ENCODE results near the gene SORCS2.
A peak's percentile ranks its signal among the peaks of the same experiment; 100 is the strongest.

Gene SORCS2

DNA sequence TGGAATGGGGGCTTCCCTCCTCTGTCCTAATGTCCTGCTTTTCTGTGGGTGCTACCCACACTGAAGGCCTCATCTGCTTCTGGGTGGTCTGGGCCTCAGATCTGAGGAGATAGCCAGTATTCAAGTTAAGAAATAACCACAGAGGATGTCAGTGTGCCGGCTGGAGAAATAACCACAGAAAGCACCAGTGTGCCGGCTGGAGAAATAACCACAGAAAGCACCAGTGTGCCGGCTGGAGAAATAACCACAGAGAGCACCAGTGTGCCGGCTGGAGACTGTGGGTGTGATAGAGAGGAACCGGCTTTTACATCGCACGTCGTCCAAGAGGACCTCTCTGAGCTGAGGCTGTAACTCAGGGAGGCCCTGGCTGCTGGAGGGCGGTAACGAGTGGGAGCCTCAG lies 308.1 kb downstream of the SORCS2 start:
- no peak for DNase-seq

- no peak for DNase-seq
Measured at GRCh38 chr4:7501314-7501713, 309.0 kb downstream of the SORCS2 start.

DNA sequence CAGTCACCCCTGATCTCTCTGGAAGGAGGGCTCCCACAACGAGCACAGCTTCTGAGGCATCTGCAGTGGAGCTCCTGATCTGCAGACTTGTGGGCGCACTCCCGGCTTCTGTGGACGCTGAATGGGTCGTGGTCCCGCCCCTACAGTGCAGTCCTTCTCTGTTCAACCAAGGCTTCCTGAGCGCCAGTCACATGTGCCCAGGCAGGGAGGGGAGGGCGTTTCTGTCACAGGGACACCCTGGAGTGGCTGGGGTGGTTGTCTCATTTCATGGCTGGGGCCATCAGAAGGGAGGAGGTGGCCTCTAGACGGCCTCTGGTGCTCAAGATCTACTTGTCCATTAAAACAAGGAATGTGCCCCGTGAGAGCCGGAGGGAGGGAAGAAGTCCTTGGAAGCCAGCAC lies 309.5 kb downstream of the SORCS2 start:
- no peak for DNase-seq

DNA sequence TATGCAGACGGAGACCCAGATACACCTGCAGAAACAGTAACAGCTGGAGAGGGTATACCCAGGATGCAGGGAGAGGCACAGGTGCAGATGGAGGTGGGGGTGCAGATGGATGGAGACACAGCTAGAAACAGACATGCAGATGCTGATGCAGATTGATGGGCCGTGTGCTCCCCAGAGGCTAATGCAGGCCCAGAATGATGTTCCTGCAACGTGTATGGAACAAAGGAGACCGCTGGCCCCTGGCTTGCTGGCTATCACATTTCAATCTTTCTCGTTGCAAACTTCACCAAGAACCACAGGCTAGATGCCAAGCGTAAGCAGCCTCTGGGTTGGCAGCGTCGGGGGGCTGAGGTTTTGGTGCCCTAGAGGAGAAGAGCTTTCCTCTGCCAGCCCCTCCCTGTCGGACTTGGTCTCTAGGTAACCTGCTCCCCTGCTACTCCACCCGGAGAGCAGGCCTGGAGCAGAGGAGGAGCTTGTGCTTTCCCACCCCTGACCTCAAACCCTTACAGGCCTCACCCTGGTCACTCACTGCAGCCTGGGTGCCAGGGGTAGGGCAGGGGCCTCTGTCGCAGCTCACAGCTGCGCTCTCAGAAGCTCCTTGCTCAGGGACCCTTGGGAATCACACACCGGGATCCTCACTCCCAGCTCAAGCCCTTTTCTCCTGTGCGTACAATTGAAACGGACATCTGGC lies 311.4 kb downstream of the SORCS2 start:
- no peak for DNase-seq

DNA sequence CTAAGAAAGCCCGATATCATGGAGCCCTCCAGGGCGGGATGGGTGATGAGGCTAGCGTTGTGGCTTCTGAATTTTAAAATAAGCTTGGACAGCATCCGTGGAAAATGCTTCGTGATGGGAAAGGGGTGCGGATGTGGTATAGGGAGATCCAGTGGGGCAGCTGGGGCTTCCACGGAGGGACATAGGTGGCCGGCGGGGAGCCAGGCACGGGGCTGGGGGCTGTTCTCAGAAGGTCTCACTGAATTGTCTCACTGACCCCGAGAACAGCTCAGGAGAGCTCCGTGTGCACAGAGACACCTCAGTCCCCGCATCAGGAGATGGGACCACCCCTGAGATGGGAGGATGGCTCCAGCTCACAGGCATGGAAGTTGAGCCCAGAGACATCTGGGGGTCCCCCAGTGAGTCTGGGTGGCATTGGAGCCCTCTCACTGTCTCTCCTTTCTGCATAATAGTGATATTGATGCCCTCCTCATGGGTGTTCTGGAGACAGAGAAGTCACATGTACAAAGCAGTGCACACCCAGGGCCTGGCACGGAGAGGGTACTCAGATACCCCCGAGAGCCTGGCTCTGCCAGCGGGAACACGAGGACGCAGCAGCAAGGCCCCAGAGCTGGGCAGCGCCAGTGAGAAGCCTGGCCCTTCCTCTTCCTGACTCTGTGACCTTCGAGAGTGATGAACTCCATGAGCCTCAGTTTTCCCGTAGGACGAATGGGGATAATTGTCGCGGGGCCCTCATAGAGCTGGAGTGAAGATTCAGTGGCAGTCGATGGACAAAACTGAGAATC lies 313.0 kb downstream of the SORCS2 start:
- no peak for DNase-seq

- DNase-seq = peak; percentile 19
Measured at GRCh38 chr4:7506119-7506518, 313.8 kb downstream of the SORCS2 start.

DNA sequence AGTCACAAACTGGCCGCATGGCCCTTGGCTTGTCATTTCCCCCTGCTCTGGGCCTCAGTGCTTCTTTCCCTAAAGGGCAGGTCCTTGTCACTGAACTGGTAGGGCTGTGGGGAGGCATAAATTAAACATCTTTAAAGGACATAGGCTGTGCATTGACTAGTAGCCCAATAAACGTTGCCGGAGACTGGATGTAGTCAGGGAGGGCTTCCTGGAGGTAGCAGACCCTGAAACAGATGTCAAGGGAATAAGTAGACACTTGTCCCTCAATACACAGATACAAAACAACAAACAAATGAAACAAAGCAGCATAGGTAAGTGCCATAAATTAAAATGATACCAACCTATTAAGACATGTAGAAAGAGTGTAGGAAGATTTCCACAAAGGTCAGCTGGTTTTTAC lies 314.2 kb downstream of the SORCS2 start:
- no peak for DNase-seq

GRCh38 chr4:7507381-7507780 lies 315.0 kb downstream of the SORCS2 start:
- DNase-seq = peak; percentile 55

DNA sequence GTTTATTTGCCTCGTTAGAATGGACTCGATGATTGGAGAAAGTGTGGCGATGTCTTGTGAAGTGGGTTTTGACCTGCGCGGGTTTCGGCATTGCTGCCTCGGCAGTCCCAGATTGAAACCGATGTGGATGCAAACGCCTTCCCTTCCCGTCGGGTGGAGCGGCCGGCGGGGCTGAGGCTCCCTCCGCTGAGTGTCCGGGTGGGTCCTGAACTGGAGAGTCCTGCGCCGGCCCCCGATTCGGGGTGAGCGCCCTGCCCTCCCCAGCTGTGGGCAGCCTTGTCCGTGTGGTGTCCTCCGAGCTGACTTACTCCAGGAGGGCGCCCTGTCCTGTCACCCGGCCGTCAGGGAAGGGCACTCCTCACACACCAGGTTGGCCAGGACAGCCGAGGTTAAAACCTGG lies 317.7 kb downstream of the SORCS2 start:
- DNase-seq = no peak

DNA sequence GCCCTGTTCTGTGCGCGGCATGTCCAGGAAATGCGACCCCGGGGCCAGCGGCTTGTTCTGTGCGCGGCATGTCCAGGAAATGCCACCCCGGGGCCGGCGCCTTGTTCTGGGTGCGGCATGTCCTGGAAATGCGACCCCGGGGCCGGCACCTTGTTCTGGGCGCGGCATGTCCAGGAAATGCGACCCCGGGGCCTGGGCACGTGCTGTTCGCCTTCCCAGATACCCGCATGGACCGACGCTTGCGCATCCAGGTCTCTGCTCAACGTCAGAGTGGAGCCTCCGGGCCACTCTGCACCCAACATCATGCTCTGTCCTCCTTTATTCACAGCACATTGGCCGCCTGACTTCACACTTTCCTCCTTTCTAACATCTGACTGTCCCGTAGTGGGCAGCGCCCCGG lies 318.2 kb downstream of the SORCS2 start:
- no peak for DNase-seq

DNA sequence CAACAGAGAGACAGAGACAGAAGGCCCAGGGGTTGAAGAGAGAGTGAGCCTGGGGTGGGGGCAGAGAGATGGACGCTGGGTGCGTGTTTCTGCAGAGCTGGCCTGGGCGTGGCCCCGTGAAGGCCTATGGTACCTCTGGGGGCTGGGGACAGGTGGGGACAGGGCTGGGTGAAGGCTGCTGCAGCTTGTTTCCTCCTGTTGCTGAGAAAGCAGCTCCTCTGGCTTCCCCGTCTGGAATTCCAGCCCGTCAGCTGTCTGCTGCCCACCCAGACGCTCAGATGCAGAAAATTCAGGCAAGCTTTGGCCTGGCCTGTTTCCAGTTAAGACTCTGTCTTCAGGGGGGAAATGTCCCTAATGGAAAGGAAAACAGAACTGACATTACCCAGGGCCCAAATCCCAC lies 319.2 kb downstream of the SORCS2 start:
- DNase-seq = peak; percentile 10

- DNase-seq = no peak
Measured at GRCh38 chr4:7512428-7512827, 320.1 kb downstream of the SORCS2 start.

GRCh38 chr4:7512946-7513345 lies 320.6 kb downstream of the SORCS2 start:
- no peak for DNase-seq

DNA sequence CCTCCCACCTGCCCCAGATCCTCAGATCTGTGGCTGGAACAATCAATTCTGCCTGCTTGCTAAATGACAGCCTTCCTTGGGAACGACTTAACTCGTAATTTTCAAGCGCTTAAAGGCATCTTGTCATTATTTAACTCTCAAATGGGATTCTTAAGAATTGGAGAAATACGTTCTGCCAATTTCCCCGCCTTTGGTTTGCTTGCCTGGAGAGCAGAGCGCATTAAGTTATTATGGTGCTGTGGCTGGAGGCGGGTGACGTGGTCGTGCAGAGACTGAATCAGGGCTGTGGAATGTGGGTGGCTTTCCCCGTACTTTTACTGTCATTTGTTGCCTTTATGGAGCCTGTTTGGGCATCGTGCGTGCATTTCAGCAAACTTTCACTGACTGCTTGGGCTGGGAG lies 321.3 kb downstream of the SORCS2 start:
- DNase-seq = peak; percentile 79

DNA sequence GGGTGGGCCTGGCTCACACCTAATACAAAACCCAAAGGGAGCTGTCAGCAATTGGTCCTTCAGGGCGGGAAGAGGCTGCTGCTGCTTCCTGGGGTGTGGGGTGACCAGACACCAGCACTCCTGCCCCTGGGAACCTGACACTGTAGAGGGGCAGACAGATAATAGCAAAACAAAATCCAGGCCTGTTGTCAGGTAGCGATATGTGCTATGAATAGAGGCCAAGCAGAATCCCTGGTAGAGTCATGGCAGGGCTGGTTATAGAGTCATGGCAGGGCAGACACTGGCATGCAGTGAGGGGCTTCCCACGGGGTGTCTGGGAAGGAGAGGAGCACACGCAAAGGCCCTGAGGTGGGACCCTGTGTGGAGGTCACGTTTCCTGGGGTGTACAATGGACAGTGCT lies 321.9 kb downstream of the SORCS2 start:
- no peak for DNase-seq

DNA sequence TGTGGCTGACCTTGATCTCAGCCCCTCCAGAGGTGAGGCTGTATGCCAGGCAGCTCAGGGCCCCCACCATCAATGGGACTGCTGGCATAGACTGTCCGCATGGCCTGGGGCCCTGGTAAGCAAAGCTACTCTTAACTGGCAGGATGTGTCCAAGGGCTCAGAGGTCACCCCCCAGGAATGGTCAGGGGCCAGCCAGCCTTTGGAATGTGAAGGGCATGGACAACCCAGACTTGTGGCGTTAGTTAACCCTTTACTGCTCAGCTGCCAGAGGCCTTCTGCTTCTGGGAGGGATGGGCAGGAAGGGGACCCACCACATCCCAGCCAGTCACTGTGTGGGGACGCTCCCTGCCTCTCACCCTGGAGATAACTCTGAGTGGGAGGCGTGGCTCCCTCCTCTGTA lies 322.5 kb downstream of the SORCS2 start:
- DNase-seq = no peak

GRCh38 chr4:7515390-7515902 lies 323.1 kb downstream of the SORCS2 start:
- no peak for DNase-seq

DNA sequence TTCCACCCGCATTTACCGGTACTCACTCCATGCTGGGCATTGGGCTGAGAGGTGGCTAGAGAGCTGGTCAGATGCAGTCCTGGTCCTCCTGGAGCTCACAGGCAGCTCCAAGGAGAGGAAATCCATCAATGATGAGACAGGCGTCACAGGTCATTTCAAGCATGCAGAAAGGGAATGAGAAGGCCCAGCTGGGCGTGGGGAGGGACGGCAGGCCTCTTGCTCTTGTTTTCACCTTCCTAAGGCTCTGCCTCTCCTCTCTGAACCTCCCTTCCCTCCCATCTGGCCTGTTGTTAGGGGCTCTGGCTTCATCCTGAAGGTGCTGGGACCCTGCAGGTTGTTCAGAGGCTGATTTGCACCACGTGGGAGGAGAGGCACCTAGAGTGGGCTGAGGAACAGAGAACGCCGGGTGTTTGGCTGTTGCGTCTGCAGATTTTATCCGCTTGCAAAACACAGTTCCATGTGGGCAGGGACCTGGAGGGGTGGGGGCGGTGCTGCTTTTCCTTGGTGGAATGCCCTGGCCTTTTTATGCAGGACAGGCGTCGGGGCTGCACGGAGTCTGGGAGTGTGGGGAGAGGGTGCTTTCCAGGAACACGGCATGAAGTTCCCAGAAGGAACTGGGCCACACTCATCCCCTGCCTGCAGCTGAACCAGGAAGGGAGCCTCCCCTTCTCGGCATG lies 323.9 kb downstream of the SORCS2 start:
- no peak for DNase-seq

GRCh38 chr4:7516773-7517144 lies 324.4 kb downstream of the SORCS2 start:
- no peak for DNase-seq

- DNase-seq = no peak
Measured at GRCh38 chr4:7518871-7519637, 326.7 kb downstream of the SORCS2 start.

DNA sequence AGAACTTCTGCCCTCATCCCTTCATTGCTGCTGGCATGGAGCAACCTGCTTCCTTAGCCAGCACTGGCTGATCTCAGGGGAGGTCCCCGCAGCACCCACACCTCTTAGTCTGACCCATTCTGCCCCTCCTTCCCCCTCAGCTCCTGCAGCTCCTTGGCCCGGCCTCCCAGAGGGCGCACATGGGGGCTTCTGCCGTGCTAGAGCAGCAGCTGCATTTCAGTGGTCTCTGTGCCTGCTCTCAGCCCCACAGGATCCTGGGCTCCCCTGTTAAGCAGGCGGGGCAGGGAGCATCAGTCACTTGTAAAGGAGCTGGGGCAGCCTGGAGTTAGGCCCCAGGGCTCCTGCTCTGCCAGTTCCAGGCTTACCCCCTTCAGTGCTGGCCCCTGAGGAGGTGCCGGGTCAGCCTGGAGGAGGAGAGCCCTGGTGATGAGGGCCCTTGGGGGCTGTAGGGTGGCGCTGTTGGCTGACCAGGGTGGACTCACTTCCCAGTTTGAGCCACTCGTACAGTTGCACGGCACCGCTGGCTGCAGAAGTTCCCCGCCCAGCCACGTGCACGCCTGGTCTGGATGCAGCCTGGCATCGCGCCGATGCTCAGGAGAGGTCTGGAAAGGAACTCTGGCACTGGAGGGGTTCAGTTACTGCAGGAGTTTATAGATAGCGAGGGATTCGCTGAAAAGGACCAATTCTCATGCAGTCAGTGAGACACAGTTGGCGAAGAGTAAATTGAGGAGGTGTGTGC lies 327.5 kb downstream of the SORCS2 start:
- DNase-seq = no peak

GRCh38 chr4:7521666-7522065 lies 329.3 kb downstream of the SORCS2 start:
- DNase-seq = no peak

Data from fibroblast of skin of right biceps (primary cell).